ENCODE data around the gene ZBTB18.
A peak's percentile ranks its signal among the peaks of the same experiment; 100 is the strongest.

ZBTB18 gene

GRCh38 chr1:244087021-244087560, 36.0 kb downstream of the ZBTB18 start:
- no peak for FAIRE-seq
- no peak for DNase-seq (ENCODE audit: insufficient read length, low spot score)

GRCh38 chr1:244087611-244088010, 36.5 kb downstream of the ZBTB18 start:
- FAIRE-seq (peak; percentile 26), DNase-seq (ENCODE audit: insufficient read length, low spot score) (no peak)

GRCh38 chr1:244088161-244088560, 37.1 kb downstream of the ZBTB18 start:
- no peak for FAIRE-seq
- DNase-seq (ENCODE audit: insufficient read length, low spot score), result no peak

DNA sequence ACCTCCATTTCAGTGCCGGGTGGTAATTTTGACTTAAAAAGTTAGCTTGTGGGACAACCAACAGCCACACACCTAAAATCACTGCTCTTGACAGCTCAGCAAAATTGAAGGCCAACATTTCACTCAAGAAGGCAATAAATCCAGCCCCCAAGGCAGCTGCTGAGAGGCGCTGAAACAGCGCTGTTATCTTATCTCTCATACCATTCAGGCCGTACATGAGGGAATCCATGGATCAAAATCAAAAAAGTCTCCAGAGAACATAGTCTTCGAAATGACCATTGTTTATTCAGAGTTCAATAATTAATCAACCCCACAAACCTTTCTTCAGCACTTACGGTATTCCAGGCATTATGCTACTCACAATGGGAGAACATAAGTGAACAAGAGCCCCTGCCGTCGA, 38.5 kb downstream of the ZBTB18 start:
- no peak for DNase-seq (ENCODE audit: insufficient read length, low spot score)
- no peak for FAIRE-seq

- DNase-seq (ENCODE audit: insufficient read length, low spot score) (no peak), FAIRE-seq (no peak)
Observed at GRCh38 chr1:244090645-244091044, 39.6 kb downstream of the ZBTB18 start.

- DNase-seq (ENCODE audit: insufficient read length, low spot score) (no peak), FAIRE-seq (peak; percentile 9)
Observed at GRCh38 chr1:244092293-244092963, 41.3 kb downstream of the ZBTB18 start.

DNA sequence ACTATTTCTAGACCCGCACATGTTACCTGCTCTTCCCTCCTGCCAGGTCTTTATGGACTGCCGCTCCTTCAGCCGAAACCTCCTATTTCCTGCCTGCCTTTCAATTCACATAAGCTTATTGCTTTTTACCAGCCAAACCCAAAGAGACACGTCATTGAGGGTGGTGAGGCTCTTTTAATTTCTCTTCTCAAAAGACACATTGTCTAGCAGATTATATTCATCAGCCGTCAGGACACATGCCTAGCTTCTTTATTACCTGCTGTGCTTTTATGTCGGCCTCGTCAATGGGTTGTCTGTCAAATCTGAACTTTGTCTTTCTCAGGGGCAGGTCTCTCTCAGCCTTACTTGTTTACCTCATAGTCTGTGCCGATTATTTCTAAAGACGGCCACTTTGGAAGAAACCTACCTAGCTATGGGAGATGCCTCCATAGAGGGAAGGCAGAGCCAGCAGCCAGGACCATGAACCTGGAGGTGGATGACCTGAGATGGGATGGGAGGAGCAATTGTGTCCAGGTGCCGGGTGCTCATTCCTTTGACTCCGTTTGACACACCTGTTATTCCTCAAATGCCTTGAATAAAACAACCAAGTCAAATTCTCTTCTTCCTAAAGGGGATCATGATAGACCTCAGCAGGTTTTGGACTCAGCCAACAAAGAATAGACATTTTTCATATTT, 42.0 kb downstream of the ZBTB18 start:
- DNase-seq (ENCODE audit: insufficient read length, low spot score), result no peak

GRCh38 chr1:244094880-244095528, 43.9 kb downstream of the ZBTB18 start:
- DNase-seq (ENCODE audit: insufficient read length, low spot score) (no peak), FAIRE-seq (peak; percentile 88)

More for the DNA sequence above, 42.0 kb downstream of the ZBTB18 start:
- no peak for FAIRE-seq

DNA sequence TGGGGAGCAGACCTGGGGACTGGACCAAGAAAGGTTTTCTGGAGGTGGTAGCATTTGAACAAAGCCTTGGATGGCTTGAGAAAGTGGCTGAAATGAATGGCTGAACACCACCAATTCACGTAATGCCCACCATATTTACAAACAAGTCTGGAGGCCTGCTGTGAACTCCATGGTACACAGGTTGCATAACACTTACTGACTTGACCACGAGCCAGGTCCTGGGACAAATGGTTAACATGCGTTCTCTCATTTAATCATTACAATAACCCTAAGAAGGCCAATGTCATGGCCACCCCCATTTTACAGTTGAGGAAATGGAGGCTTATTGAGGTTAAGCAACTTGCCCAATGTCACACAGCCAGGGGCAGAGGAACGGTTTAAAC, 44.4 kb downstream of the ZBTB18 start:
- DNase-seq (ENCODE audit: insufficient read length, low spot score), result no peak
- no peak for FAIRE-seq

- no peak for FAIRE-seq
- no peak for DNase-seq (ENCODE audit: insufficient read length, low spot score)
Observed at GRCh38 chr1:244096066-244096610, 45.1 kb downstream of the ZBTB18 start.

DNA sequence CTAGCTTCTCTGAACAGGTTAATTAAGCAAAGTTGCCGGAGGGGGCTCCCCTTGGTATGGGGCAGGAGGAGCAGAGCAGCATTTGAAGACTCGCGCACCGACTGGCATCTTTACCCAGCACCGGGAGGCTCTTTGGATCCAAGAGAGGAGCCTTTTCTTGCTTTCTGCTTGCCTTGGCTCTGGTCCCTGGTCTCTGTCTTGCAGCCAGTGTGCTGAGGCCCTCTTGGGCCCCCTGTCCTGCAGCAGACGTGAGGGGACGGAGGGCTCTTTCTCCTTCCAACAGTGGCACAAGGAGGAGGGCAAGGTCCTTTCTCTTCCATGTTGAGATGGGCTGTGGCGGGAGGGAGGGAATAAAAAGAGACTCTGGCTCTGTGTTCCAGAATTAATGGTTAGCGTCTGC, 45.6 kb downstream of the ZBTB18 start:
- FAIRE-seq (no peak), DNase-seq (ENCODE audit: insufficient read length, low spot score) (no peak)

DNA sequence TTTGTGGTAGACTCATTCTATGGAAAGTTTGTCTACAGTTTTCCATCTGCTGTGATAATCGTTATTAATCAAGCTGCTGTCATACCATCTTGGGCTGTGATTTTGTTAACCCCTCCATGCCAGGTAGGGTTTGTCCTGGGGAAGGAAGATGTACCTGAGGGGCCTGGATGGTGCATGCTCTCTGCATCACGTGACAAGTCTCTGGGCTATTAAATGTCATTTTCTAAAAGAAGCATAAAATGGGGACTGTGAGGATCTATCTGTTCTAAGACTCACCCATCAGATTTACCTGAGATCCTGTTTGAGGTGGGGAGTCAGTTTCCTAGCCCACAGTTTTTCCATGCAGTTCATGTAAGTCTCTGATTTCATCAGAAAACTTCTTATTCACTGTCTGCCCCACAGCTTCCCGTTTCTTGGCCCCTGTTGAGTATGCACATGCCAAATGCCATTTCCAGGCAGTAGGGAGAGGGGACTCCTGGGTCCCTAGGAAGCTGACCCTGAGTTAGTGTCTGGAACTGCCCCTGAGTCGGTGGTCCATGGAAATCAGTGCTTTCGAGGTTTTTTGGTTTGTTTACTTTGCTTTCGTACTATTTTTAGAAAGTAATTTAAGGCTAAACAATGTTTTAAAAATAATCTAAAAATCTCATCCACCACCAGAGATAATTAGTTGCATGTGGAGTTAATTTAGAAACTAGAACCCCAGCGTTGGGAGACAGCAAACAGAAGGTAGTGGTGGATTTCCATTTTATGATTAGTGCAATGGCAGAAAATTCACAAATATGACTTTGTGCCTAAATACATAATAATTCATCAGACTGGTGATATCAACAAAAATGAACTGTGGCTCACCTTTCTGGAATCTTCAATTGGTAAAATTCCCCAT, 46.7 kb downstream of the ZBTB18 start:
- FAIRE-seq (no peak), DNase-seq (ENCODE audit: insufficient read length, low spot score) (no peak)

DNA sequence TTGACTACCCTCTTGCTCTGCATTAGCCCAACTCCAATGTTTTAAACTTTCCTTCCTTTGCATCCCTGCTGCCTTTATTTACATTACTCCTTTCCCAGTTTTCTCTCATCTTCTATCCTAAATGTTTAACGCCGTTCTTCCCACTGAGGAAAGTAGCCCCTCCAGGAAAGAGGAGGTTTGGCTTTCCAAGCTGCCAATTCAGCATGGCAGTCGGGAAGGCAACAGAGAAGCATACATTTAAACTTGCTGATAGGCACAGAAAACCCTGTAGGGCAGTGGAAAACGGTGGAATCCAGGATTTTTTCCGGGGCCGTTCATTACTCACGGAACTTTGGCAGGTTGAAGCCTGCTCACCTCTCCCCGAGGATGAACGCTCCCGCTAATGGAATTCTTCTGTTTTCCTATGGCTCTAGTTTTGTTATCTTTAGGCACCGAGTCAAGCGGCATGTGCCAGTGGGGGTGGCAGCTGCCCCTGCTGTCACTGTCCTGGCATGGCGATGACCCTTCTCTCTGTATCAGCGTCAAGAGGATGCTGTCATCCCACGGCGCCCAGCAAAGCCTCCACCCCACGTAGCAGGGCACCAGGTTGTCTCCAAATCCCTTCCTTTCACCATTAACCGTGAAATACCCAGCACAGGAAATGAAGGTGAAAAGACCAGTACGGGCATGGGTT, 48.3 kb downstream of the ZBTB18 start:
- DNase-seq (ENCODE audit: insufficient read length, low spot score) (no peak), FAIRE-seq (no peak)

- DNase-seq (ENCODE audit: insufficient read length, low spot score) (no peak), FAIRE-seq (no peak)
Observed at GRCh38 chr1:244100276-244100675, 49.2 kb downstream of the ZBTB18 start.

DNA sequence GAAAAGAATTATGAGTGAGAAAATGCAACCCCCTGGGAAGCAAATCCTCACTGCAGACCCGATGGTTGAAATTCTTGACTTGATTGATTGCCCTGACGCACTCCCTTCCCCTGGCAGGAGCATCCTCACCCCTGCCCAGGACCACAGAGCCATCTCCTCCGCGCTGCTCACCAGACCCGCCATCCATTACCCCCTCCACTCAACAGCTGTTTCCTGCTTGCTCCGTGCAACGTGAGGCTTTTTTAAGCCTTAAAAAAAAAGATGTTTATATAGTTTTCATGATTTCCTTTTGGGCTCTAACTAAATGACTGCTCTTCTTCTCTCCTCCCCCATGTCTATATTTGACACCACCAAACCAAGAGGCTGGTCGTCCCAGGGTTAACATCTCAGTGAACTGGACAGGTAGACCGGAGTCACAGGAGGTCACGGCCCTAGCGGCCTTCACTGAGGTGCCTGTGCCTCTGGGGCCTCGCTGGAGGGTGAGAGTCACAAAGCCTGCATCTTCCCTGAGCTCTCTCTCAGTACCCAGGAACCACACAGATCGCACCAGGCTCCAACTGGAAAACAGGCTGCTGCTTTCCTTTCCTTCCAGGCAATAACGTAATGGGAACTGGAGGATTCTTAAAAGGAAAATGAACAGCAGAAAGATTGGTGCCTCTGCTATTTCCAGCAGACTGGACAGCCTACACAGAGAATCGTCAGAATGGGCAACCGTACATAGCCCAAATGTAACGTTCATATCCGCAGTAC, 49.8 kb downstream of the ZBTB18 start:
- no peak for DNase-seq (ENCODE audit: insufficient read length, low spot score)

GRCh38 chr1:244102046-244102445, 51.0 kb downstream of the ZBTB18 start:
- no peak for FAIRE-seq
- DNase-seq (ENCODE audit: insufficient read length, low spot score), result no peak

More for the DNA sequence above, 49.8 kb downstream of the ZBTB18 start:
- no peak for FAIRE-seq

DNA sequence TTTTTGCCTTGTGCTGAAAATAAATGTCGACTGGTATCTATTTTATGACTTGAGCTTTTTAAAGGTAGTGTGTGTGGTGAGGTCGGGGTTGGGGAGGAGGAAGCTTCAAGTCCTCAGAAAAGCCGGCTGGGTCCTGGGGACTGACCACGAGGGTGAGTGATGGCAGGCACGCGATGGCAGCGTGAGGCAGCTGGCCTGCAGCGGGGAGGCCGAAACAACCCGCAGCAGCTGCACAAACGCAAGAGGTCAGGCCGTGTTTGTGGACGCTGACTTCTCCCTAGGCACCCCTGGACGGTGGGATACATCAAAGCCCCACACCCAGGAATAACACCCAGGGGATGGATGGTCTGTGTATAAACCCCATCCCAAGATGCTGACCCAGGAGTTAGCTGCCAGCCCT, 51.4 kb downstream of the ZBTB18 start:
- FAIRE-seq (no peak), DNase-seq (ENCODE audit: insufficient read length, low spot score) (no peak)

- peak; percentile 95 for DNase-seq (ENCODE audit: insufficient read length, low spot score)
Observed at GRCh38 chr1:244104309-244105060, 53.4 kb downstream of the ZBTB18 start.

More at GRCh38 chr1:244104309-244105060, 53.4 kb downstream of the ZBTB18 start:
- peak; percentile 93 for FAIRE-seq
